Activated gamma-delta T cell treated with anti-CD3 and anti-CD28 coated beads, Interleukin-2, amount 50 U/mL, for 16 hours (primary cell): Measurements from ENCODE around the gene NKD1.
"Not testable (repeated sequence)": the region's sequence is repeated elsewhere in the genome, so short reads cannot be mapped to it uniquely, and the experiment has no call there.

Experiments
- DNase-seq: peaks from one replicate; pipeline ENCODE4 v3.0.0-alpha.2; 2020; ENCODE audit warnings: low read depth

NKD1 gene

DNA sequence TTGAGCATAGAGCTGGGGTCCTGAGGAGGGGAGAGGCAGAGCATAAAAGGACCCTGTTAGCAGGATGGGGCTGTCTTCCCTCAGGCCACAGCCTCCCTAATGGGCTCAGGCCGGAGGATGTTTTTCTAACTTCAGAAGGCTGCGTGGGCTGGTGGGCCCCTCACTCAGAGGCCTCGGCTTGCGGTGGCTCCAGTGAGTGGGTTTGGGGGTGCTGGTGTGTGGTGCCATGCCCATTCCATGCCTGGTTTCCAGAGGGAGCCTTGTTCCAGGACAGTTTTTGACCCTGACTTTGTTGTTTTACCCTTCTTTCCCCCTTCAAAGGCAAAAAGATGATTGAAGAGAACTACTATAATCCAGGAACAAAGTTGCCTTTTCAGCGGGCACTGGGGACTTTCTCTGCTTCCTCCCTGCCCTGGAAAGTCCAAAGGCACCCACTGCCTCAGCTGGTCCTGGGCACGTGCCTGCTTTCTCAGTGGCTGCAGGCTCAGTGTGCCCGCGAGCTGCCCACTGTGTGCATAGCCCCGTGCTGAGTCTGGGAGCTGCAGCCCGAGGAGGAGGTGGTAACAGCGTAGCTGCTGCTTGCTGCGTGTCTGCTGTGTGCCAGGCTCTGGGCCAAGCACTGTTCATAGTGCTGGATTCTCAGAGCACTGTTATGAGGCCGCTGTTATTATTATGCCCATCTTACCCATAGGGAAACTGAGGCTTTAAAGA, 11.8 kb downstream of the NKD1 start:
- DNase-seq, result no peak

DNA sequence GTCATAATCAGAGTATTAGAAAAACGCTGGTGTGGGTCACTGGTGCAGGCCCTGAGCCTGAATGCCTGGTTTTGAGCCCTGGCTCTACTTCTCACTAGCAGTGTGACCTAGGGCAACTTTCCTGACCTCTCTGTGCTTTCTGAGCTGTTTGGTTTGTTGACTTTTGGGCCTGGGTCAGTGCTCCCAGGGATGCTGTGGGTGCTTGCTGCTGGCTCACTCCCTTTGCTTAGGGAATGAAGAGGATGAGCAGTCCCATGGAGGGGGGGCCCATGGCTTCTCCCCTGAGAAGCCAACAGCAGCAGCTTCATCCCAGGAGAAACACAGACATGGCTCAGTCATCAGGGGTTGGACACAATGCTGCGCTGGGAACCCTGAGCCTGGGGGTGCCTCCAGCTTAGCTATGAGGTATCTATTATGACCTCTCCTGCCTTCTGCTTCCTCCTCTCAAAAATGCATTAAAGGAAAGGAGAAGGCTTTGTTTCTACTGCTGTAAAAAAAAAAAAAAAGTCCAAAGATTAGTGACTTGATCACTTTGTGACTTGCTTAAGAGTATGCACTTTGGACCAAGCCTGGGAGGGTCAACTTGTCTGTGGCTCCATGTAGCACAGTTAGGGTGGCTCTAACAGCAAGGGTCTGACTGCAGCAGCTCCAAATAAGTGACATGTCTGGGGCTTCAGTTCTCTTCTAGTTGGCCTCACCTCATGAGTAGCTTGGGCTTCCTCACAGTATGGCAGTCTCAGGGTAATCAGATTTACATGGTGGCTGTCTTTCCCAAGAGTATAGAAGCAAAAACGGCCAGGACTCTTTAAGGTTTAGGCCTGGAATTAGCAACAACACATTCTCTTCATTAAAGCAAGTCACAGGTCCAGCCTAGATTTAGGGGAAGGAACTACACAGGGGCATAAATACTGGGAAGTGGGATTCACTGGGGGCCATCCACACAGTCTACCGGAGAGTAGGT, 13.0 kb downstream of the NKD1 start:
- DNase-seq, result no peak

DNA sequence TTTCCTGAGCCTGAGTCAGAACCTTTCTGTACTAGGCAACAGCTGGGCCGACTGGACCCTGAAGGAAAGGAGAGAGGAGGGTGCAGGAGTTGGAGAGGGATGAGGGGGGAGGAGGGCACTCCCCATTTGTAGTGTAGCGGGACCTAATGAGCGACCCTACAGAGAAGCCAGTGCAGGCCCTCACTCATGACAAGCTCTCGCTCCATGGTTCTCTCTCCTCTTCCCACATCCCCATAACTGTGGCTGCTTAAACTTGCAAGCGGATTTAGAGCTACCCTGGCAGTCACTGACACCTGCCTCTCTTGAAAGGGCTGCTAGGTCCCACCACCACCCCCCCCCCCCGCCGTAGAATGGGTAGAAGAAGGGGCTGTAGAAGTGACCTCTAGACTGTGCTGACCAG, 14.5 kb downstream of the NKD1 start:
- no peak for DNase-seq

DNA sequence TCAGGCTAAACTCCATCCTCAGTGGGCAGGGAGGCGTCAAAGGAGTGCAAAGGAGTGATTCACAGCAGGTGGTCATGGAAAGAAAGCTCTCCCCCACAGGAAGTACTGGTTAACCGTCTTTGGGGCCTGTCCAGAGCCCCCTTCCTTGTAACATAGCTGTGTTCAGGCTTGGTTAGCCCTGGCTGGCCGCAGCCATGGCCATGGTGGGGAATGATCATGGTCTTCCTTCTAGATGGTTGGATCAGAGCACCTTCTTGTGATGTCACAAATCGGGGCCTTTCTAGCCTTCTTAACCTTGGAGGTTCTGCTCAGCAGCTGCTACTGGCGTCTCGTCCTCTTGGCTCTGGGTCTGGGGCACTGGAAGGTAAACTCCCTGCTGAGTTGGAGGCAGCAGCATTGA, 15.8 kb downstream of the NKD1 start:
- DNase-seq, result no peak

DNA sequence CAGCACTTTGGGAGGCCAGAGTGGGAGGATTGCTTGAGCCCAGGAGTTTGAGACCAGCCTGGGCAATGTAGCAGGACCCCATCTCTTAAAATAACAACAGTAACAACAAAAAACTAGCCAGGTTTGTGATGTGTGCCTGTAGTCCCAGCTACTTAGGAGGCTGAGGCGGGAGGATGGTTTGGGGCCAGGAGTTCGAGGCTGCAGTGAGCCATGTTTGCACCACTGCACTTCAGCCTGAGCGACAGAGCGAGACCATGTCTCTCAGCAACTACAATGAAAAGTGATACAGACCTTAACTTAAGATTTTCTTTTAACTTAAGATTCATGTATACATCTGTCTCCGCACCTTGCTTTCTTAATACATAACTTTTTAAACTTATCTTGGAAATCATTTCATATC, 17.2 kb downstream of the NKD1 start:
- DNase-seq, result no peak

DNA sequence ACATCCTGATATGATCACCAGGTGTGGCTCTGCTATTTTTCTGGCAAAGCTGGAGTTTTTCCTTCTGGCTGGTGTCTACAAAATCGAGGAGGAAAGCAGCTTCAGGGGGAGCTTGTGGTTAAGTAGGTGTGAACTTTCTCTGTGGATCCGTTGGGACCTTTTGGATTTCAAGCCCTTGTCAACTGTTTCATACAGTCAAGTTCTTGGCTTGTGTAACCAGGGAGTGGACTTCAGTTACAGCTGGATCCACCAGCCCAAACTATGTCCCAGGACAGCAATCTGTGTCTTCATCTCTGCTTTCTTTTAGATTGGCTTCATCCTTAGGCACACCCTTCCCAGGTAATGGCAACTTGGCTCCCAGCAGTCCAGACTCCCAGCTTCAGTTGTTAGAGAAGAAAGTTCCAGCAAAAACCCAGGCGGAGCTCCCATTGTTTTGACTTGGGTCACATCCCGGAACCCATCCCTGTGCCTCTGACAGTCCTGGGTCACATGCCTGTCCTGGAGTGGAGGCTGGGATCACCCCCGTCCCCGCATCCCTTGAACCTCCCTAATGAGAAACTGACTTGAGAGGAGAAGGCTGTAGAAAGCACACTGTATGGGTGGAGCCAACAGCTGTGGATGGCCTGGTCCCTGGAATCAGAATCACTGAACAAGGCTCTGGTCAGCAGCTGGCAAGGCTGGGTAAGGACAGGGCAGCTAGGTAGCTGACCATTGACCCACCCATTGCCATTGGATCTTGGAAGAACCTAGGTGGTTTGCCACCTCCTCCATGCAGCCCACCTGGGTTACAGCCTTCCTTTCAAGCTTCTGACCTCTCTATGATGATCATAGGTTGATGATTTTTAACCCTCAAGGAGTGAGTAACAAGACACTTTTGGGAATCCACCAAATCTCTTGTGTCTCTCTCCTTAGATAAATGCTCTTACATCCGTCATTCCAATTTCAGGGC, 18.1 kb downstream of the NKD1 start:
- DNase-seq, result no peak

DNA sequence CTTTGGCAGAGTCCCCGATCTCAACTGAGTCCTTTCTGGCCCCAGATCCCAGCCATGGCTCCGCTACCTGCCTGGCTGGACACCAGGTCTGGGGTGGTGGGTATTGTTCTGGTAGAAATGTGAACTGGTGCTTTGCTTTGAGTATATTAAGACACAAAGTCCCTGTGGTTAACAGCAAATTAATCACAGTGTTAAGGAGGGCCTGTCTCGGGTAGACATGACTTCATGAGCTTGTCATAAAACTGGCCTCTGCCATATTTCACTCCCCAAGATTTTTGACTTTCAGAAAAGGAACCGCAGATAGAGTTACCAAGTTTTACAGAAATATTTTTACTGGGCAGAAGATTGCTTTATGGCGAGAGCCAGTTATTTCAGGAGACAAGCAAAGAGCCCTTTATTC, 19.5 kb downstream of the NKD1 start:
- no peak for DNase-seq

DNA sequence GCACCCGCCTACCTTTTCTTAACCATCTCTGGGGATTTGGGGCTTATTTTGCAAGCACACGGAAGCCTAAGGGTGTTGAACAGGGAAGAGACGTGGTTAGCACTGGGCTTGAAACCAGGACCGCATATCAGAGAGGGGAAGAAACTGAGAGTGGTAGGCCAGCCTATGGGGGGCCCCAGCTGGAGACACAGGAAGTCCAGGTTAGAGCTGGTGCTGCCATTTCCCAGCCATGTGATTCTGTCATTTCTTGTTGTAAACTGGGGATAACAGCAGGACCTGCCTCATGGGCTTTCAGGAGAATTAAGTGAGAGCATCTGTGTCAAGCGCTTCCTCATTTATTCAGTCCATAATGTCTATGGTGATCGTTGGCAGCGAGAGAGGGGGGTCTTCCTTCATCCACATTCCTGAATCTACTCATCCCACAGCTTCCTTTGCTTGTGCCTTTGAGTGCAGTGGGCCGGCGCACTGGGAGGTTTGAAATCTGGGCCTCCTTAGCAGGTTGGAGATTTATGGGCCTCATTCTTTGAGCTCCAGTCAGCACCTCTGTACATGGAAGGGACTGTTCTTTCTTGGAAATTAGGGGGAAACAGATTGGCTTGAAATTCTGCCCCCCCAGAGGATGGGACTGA, 20.1 kb downstream of the NKD1 start:
- no peak for DNase-seq

DNA sequence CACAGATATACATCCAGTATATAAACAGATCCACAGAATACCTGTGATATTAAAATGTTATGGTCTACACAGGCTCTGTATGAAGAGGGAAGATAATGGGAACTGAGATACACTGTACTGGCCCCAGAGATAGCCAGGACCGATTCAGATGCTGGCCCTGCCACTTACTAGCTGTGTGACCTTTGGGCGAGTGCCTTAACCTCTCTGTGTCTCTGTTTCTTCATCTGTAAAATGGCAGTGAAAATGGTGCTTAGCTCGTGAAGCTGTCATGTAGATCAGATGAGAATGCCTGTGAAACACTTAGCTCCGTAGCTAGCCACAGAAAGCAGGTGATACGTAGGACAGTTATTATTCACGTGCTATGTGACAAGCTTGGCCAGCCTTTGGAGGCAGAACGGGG, 22.2 kb downstream of the NKD1 start:
- no peak for DNase-seq

DNA sequence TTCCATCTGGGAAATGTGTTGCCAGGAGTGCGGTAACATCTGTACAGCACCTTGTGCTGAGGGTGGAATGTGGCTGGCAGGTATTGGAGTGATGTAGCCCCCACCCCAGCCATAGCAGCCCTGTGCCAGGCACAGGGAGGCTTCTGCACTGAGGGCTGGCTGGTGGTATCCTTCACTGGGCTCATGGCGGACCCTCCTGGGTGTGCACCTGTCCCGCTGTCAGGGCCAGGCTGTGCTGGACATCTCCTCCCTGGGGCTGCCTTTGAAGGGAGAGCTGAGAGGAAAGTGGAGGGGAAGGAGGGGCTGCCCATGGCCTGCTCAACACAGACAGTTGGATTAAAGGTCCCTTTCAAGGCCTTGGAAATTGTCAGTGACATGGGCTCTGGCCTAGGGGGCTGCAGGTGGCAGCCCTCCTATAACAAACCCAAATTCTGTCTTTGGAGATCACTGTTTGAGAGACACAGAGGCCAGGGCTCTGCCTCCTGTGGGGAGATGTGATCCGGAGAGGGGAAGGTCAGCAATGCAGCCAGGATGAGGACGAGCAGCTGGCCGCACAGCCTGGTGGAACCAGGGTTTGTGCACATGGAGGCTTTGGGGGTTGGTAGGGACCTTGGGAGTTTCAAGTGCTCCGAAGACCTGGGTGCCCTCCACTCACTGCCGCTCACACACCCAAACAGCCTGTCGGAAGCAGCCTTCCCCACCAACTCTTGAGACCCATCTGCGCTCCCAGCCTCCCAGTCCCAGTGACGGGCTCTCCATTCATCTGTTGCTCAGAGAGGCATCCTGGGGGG, 22.8 kb downstream of the NKD1 start:
- DNase-seq, result no peak

DNA sequence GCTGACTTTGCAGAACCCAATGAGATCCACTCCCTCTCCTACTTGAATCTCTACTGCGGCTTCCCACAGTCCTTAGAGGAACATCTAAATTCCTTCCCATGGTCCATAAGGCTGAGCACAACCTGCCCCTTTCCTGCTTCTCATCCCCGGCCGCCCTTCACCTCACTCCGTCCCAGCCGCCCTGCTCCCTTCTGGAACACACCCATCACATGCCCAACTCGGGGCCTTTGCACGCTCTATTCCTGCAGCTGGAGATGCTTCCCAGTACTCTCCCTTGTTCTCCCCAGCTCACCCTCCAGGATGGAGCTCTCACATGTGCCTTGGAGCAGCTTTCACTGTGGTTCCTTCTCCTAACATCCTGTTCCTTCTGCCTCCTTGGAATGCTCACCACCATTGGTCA, 23.6 kb downstream of the NKD1 start:
- no peak for DNase-seq

DNA sequence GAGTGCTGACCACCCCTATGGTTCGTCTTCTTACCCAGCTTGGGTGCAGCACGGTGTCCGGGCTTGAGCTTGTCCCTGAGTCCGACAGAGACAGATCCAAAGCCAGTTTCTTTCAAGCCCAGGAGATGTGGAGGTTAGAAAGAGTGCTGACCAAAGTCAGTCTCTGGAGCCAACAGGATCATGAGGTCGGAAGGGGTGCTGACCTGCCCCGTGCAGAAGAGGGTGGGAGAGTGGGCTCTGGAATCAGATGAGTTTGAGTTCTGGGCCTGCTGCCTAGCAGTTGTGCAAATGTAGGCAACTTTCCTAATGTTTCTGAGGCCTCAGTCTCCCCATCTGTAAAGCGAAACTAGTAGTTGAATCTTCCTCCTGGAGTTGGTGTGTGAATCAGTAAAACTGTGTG, 24.5 kb downstream of the NKD1 start:
- no peak for DNase-seq

DNA sequence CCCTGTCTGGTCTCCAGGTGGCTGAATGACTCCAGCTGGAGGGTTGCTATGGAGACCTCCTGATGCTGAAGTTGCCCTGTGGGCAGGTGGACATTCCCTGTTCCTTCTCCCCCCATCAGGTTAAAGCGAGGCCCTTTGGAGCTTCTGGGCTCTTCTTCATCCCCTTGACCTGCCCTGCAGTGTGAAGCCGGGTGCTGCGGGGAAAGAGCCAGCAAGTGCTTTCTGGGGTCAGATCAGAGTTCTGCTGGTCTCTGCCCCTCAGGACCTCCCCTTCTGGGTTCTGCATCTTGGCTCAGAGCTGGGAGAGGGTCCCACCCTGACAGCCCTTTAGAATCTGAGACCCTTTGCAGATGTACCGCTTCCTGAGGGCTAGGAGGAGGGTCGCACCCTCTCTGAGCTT, 25.1 kb downstream of the NKD1 start:
- no peak for DNase-seq

DNA sequence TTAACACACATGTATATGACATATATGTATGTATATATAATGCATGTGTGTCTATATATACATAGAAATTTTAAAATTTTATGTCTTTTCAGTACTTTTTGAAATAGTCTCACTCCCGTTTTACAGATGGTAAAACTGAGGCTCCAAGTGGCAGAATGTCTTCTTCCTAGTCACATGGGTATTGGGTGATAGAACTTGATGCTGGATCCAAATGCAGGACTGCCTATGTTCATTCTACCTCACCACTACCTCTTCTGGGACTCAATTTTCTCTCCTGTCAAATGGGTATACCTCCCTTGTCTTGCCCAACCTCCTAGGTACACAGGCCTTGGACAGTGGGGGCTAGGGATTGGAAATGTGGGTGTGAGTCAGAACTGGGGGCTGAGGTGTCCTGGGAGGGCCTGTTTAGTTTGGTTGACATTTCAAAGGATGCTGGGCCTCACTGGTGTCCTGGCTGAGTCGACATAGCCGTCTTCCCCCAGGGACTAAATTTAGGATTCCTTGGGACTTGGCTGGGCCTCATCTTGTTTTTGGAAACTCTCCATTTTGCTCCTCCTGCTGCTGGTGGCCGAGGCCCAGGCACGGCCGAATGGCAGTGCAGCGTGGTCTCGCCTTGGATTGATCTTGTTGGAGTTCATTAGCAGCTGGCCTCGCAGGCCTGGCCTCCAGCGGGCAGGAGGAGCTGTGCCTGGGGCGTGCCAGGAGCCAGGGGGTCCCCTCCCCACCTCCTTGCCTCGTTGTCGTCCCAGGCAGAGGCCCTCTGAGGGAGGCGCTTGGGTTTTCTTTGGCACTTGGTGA, 25.9 kb downstream of the NKD1 start:
- no peak for DNase-seq

DNA sequence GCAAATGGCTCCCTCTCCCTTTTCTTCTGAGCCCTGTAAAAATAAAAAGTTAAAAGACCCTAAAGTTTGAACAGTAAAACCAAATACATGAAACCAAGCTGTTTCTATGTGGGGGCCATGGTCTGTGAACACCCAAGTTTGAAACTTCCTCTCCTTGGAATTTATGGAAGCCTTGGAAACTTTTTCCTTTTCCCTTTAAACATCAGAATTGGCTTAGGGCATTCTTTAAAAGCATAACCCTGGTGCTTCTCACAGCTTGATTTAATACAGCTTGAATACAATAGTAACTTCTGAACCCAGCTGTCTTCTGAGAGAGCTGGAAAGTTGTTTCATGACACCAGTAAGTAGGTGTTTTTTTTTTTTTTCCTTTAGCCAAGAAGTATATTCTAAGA, 26.5 kb downstream of the NKD1 start:
- no peak for DNase-seq

DNA sequence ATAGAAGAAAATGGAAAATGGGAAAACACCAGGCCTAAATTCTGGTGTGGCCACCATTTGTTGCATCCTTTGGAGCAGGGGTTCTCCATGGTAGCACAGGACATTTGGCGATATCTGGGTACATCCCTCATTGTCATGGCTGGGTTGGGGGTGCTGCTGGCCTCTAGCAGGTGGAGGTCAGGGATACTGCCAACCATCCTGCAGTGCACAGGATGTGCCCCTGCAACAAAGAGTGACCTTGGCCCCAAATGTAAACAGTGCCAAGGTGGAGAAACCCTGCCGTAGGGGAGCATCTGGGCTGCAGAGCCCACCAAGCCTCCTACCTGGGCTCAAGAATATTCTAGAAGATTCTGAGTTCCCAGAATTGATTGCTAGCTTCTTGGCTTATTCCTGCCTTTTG, 27.5 kb downstream of the NKD1 start:
- DNase-seq, result no peak

DNA sequence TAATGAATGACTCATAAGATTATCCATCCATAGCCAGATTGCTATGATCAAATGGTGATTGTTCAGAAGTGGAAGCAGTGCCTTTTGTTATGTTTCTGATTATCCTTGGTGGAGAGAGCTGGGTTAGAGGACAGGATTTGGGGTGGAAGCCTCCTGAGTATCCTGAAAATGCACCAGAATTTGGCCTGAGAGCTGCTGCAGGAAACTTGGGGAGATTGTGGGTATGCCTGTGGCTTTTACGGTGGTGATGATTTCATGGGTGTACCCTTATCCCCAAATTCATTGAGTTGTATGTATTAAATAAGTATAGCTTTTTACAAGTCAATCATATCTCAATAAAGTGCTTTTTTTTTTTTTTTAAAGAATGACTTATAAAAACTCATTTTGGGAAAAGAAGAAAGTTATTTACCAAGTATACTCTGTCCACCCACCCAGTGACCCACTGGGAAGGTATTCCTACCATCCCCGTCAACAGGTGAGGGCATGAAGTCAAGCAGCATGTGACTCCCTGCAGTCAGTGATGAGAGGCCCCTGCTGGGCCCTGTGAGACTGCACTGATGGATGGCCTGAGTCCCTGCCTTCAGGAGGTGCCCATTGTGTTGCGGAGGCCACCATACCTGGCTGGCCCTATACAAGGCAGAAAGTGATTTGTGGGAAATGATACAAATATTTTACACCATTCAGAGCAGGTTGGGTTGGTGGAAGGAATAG, 28.4 kb downstream of the NKD1 start:
- no peak for DNase-seq

DNA sequence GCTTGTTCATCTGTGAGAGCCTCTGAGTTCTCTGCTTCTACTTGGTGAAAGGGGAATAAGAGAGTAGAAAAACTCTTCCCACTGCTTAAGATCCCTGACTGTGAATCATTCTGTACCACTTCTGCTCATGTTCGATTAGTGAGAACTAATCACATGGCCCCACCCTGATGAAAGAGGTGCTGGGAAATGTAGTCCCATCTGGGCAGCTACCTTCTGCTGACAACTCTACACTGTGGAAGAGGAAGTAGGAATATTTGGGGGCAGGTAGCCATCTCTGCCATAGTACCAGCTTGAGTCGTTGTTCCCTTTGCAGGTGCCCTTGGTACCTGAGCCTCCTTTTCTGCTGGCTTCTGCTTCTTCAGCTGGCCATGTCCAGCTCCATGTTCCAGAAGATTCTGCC, 29.9 kb downstream of the NKD1 start:
- DNase-seq, result no peak

DNA sequence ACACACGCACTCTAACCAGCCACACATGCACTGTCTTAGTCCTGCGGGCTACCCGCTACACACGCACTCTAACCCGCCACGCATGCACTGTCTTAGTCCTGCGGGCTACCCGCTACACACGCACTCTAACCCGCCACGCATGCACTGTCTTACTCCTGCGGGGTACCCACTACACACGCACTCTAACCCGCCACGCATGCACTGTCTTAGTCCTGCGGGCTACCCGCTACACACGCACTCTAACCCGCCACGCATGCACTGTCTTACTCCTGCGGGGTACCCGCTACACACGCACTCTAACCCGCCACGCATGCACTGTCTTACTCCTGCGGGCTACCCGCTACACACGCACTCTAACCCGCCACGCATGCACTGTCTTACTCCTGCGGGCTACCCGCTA, 31.2 kb downstream of the NKD1 start:
- DNase-seq, result not testable (repeated sequence)
